Muscle of leg (tissue), 11 donors: ENCODE results near the gene PSME1. TPM values are rescaled to one million over a fixed set of nuclear protein-coding genes. Genes with fewer than 3 reads are reported as not detected.
A peak's percentile ranks its signal among the peaks of the same experiment; 100 is the strongest.

Source experiments
- DNase-seq: peaks from one replicate; pipeline ENCODE4 v3.0.0; 2013
- H3K27ac ChIP-seq: one replicate; pipeline ENCODE4 v1.5.1; 2013; ENCODE audit warnings: mild to moderate bottlenecking, low read length, control low read depth
- H3K27me3 ChIP-seq: one replicate; pipeline ENCODE4 v1.6.1; 2013; ENCODE audit warnings: low read length; ENCODE audit not compliant: control insufficient read depth, insufficient read depth
- H3K36me3 ChIP-seq: one replicate; pipeline ENCODE4 v1.6.1; 2013; ENCODE audit warnings: low read length; ENCODE audit not compliant: control insufficient read depth, insufficient read depth
- H3K4me1 ChIP-seq: one replicate; pipeline ENCODE4 v1.6.1; 2013; ENCODE audit warnings: low read length; ENCODE audit not compliant: control insufficient read depth, insufficient read depth
- H3K4me3 ChIP-seq: one replicate; pipeline ENCODE4 v1.5.1; 2013; ENCODE audit warnings: low read length, control low read depth
- H3K9me3 ChIP-seq: replicated peaks from 2 replicates; pipeline ENCODE4 v1.6.1; 2013; ENCODE audit warnings: low read depth, low read length; ENCODE audit not compliant: control insufficient read depth
- WGBS: methylation state at CpG from one replicate; pipeline ENCODE4 v1.1.5; 2013; ENCODE audit warnings: missing lambda C conversion rate; ENCODE audit not compliant: insufficient coverage; 5-methylcytosine and 5-hydroxymethylcytosine counted together
- polyA plus RNA-seq, 8 donors: library from polyadenylated mRNA; unstranded; fragments of 120-200 nt; gene quantifications; one replicate each; pipeline versions ENCODE4 v1.2.1 to v1.2.3, GENCODE V29; 2013; ENCODE audit warnings: inconsistent platforms in 1 of 8, low replicate concordance in 1 of 8; ENCODE audit not compliant: insufficient read length in 8 of 8, insufficient read depth in 1 of 8
- total RNA-seq: library from RNA; stranded (reverse); fragments of 120-200 nt; gene quantifications from one replicate; pipeline ENCODE4 v1.2.4, GENCODE V29; 2013

Gene PSME1
- total and polyA plus RNA-seq, 9 donors = 103 to 130 (median 116) TPM

DNA sequence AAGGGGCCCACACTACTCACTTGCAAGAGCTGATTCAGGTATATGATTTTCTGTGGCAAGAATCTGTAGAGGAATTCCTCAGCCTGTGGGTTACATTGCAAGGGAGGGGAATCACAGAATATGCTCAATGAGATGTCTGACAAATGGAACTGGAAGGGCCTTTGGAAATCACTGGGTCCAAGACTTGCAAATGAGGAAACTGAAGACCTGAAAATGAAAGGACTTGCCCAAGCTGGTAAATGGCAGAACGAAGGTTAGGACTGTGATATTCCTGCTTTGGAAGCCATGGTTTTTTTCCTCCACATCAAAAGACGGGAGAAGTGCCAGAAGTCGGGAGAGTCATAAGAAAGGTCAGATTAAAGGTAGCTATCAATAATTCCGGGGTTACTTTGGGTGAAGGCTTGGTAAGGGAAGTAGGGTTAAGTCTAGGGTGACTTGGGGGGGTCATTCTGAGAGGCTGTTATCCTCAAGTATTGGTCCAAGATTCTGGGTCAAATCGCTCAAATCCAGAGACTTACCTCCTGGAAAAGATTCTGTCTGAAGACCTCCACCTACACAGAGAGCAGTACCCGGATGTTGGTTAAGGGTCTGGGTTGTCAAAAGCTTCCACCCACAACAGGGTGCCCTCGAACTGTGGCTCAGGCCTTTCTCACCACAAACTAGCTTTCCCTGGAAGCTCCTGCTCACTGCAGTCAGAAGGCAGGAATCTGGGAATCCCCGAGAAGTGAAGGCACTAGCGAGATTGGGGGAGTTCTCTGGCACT lies 9.9 kb downstream of the PSME1 start:
- no peaks in the 10 kb centered on the region for H3K27me3 ChIP-seq
- H3K36me3 ChIP-seq = peaks cover 51% of the 10 kb centered on the region
- WGBS = 40% methylated on average over 1 of the region's 9 CpGs
- H3K4me3 ChIP-seq = peak overlapping the region; percentile 63
- H3K9me3 ChIP-seq = no peaks in the 10 kb centered on the region
- peak overlapping the region; percentile 97 for H3K27ac ChIP-seq
- DNase-seq = no peak
- peaks cover 32% of the 10 kb centered on the region for H3K4me1 ChIP-seq

DNA sequence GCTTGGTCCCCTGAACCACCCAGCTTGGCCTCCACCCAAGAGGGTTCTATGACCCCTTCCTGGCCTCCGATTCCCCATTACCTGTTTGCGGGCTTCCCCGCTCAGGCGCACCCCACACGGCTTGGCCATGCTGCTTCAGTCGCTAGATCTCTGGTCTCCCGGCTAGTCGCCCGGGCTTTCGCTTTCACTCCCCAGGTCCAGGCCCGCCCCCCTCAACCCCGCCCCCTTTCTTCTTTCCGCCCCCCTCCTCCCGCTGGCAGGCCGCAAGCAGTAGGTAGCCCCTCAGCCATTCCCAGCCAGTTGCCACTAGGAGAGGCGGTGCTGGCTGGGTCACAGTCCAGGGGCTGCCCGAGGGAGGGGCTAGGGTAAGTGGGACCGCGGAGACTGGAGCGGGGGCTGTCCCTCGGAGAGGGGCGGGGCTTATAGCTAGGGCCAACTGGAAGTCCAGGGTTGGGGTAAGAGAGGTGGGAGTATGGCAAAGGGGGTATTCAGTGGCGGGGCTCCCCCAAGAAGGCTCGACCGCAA lies 10.5 kb downstream of the PSME1 start, which contains the start of gene PSME2:
TSS of gene PSME2 (minus strand) at position 158 of the 525 bp plus-strand sequence. CDS start at position 129, 29 bp downstream.
- H3K27me3 ChIP-seq = no peaks in the 10 kb centered on the region
- H3K9me3 ChIP-seq = no peaks in the 10 kb centered on the region
- H3K36me3 ChIP-seq = peaks cover 57% of the 10 kb centered on the region
- H3K4me3 ChIP-seq = peak within 1 kb of the TSS; percentile 63
- peaks cover 32% of the 10 kb centered on the region for H3K4me1 ChIP-seq
- WGBS = 0% methylated on average over 16 of the region's 25 CpGs
- H3K27ac ChIP-seq = peak within 1 kb of the TSS; percentile 97
- peak; percentile 98 for DNase-seq

DNA sequence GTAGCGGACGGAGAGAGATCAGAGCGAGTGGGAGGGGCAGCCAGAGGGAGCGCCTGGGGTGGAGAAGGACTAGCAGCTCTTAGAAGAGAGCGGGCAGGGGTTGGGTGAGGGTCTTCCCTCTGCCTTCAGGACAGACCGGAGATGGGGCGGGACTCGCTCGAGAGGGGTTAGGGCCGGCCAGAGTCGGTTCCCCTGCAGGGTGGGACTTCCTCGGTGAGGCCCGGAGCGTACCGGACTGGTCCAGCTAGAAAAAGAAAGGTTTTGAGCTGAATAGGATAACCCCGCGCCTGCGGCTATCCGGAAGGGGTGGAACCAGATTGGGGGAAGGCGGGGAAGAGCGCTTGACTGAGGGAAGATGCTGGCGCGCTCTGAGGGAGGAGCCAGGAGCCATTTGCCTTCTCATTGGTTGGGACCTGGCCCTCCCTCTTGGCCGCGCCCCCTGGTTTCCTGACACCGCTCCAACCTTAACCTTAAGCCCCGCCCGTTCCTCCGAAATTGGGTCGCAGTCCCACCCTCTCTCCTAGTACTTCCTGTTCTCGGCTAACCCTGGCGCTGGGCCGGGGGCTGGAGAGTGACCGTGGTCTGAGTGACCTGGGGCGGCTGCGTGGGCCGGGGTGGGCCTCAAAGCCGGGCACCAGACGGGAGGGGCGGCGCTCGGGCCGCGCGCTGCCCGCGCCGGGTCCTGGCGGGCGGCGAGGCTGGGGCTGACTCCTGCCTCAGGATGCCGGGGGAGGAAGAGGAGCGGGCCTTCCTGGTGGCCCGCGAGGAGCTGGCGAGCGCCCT lies 11.2 kb downstream of the PSME1 start, which contains the start of gene RNF31:
TSS of gene RNF31 (plus strand) at position 521 of the 783 bp plus-strand sequence. CDS start at position 722, 201 bp downstream.
- peaks cover 27% of the 10 kb centered on the region for H3K4me1 ChIP-seq
- peaks cover 63% of the 10 kb centered on the region for H3K36me3 ChIP-seq
- H3K27me3 ChIP-seq = no peaks in the 10 kb centered on the region
- H3K27ac ChIP-seq = peak within 1 kb of the TSS; percentile 97
- WGBS = under 1% methylated on average over 55 of the region's 57 CpGs
- peak within 1 kb of the TSS; percentile 63 for H3K4me3 ChIP-seq
- DNase-seq = peak; percentile 100
- H3K9me3 ChIP-seq = no peaks in the 10 kb centered on the region

DNA sequence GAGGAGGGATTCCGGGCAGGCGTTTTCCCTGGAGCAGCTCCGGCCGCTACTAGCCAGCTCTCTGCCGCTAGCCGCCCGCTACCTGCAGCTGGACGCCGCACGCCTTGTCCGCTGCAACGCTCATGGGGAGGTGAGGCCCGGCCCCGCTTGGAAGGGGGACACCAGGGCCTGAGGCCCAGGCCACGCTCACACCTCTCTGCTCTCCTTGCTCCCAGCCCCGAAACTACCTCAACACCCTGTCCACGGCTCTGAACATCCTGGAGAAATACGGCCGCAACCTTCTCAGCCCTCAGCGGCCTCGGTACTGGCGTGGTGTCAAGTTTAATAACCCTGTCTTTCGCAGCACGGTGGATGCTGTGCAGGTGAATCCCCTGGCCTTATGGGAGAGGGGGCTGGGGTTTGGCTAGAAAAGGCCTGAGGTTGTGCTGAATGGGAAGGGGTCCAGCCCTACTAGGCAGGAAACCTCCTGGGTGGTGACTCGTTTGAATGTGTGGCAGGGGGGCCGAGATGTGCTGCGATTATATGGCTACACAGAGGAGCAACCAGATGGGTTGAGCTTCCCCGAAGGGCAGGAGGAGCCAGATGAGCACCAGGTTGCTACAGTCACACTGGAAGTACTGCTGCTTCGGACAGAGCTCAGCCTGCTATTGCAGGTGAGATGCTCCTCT lies 11.9 kb downstream of the PSME1 start:
- Histone ChIP-seq H3K9me3 (no peaks in the 10 kb centered on the region), H3K36me3 (peaks cover 68% of the 10 kb centered on the region), H3K27ac (peak overlapping the region; percentile 57), H3K4me1 (peaks cover 25% of the 10 kb centered on the region), H3K4me3 (peak overlapping the region; percentile 63), H3K27me3 (no peaks in the 10 kb centered on the region)
- DNase-seq = no peak
- 7% methylated on average over 23 of the region's 29 CpGs for WGBS

DNA sequence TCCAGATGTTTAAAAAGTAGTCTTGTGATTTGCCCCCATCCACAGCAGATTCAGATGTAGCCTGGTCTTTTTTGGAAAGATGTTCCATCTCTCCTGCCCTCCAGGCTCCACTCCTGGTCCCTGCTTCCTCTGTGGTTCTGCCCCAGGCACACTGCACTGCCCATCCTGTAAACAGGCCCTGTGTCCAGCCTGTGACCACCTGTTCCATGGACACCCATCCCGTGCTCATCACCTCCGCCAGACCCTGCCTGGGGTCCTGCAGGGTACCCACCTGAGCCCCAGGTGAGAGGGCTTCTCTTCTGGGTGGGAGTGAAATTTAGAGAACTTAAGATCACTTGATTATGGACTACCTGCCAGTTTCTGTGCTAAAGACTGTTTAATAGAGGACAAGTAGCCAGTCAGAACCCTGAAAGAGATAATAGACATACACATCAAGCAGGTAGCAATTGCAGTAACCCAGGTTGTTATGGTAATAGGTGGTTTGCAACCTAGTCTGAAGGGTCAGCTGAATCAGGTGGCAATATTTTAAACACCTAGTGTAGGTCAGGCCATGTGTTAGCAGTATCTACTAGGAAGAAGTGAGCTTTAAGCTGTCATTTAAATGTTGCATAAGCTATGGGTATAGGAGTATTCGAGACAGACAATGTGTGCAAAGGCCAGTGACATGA lies 13.4 kb downstream of the PSME1 start:
- Histone ChIP-seq H3K36me3 (peaks cover 59% of the 10 kb centered on the region), H3K9me3 (no peaks in the 10 kb centered on the region), H3K4me1 (peaks cover 25% of the 10 kb centered on the region), H3K27ac (no peak overlapping the region), H3K4me3 (no peak overlapping the region), H3K27me3 (no peaks in the 10 kb centered on the region)
- DNase-seq = peak; percentile 1
- WGBS = 95% methylated on average over 3 of the region's 3 CpGs

DNA sequence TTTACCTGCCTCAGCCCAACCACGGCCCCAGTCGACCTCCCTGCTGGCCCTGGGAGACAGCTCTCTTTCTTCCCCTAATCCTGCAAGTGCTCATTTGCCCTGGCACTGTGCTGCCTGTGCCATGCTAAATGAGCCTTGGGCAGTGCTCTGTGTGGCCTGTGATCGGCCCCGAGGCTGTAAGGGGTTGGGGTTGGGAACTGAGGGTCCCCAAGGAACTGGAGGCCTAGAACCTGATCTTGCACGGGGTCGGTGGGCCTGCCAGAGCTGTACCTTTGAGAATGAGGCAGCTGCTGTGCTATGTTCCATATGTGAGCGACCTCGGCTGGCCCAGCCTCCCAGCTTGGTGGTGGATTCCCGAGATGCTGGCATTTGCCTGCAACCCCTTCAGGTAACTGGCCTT lies 14.1 kb downstream of the PSME1 start:
- H3K4me1 ChIP-seq = peaks cover 22% of the 10 kb centered on the region
- no peak overlapping the region for H3K4me3 ChIP-seq
- no peaks in the 10 kb centered on the region for H3K27me3 ChIP-seq
- DNase-seq = no peak
- H3K9me3 ChIP-seq = no peaks in the 10 kb centered on the region
- peaks cover 60% of the 10 kb centered on the region for H3K36me3 ChIP-seq
- WGBS = 92% methylated on average over 9 of the region's 9 CpGs
- H3K27ac ChIP-seq = no peak overlapping the region

DNA sequence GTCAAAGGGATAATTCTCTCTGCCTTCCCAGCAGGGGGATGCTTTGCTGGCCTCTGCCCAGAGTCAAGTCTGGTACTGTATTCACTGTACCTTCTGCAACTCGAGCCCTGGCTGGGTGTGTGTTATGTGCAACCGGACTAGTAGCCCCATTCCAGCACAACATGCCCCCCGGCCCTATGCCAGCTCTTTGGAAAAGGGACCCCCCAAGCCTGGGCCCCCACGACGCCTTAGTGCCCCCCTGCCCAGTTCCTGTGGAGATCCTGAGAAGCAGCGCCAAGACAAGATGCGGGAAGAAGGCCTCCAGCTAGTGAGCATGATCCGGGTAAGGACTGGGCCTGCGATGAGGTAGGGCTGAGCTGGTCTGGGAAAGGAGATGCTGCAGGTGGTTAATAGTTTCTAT lies 14.6 kb downstream of the PSME1 start:
- Histone ChIP-seq H3K9me3 (no peaks in the 10 kb centered on the region), H3K27me3 (no peaks in the 10 kb centered on the region), H3K27ac (no peak overlapping the region), H3K36me3 (peaks cover 60% of the 10 kb centered on the region), H3K4me1 (peaks cover 17% of the 10 kb centered on the region), H3K4me3 (no peak overlapping the region)
- 83% methylated on average over 7 of the region's 9 CpGs for WGBS
- DNase-seq = no peak

DNA sequence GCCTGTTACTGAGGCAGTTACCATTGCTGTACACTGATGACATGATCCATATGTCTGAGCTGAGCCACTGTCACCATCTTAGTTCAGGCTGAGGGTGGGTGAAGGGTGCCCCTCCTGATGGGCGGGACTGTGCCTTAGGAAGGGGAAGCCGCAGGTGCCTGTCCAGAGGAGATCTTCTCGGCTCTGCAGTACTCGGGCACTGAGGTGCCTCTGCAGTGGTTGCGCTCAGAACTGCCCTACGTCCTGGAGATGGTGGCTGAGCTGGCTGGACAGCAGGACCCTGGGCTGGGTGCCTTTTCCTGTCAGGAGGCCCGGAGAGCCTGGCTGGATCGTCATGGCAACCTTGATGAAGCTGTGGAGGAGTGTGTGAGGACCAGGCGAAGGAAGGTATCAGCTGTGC lies 15.0 kb downstream of the PSME1 start:
- Histone ChIP-seq H3K4me1 (peaks cover 13% of the 10 kb centered on the region), H3K27me3 (no peaks in the 10 kb centered on the region), H3K4me3 (no peak overlapping the region), H3K27ac (no peak overlapping the region), H3K9me3 (no peaks in the 10 kb centered on the region), H3K36me3 (peaks cover 64% of the 10 kb centered on the region)
- 87% methylated on average over 7 of the region's 9 CpGs for WGBS
- no peak for DNase-seq

DNA sequence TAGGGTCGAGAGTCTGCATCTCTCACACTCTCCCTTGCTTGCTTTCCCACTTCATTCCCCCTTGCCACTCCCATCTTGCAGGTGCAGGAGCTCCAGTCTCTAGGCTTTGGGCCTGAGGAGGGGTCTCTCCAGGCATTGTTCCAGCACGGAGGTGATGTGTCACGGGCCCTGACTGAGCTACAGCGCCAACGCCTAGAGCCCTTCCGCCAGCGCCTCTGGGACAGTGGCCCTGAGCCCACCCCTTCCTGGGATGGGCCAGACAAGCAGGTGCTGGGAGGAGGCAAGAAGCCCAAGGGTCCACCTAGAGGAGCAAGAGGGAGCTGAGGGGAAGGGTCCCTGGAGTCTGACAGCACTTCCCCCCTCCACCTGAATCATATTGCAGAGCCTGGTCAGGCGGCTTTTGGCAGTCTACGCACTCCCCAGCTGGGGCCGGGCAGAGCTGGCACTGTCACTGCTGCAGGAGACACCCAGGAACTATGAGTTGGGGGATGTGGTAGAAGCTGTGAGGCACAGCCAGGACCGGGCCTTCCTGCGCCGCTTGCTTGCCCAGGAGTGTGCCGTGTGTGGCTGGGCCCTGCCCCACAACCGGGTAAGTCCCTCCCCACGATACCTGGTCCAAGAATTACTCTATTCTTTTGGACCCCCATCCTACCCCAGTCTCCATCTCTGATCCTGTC lies 15.5 kb downstream of the PSME1 start:
- no peaks in the 10 kb centered on the region for H3K27me3 ChIP-seq
- 89% methylated on average over 8 of the region's 16 CpGs for WGBS
- peaks cover 68% of the 10 kb centered on the region for H3K36me3 ChIP-seq
- H3K9me3 ChIP-seq = no peaks in the 10 kb centered on the region
- no peak for DNase-seq
- no peak overlapping the region for H3K27ac ChIP-seq
- H3K4me1 ChIP-seq = peaks cover 10% of the 10 kb centered on the region
- no peak overlapping the region for H3K4me3 ChIP-seq
